NB4 (cell line): Measurements from ENCODE around the gene TXNDC8.

ENCODE experiments used
- DNase-seq: peaks from one replicate; pipeline ENCODE4 v3.0.0; 2010; ENCODE audit warnings: low read depth
- H3K4me3 ChIP-seq: one replicate; pipeline ENCODE4 v1.5.1; 2011; ENCODE audit warnings: mild to moderate bottlenecking, low read depth, low read length, moderate library complexity
- MAX ChIP-seq: IDR thresholded peaks from 2 replicates; pipeline ENCODE4 v1.6.1; 2011; ENCODE audit warnings: low read depth, low read length
- MYC ChIP-seq: IDR thresholded peaks from 2 replicates; pipeline ENCODE4 v1.6.1; 2011; ENCODE audit warnings: low read depth, low read length
- POLR2A ChIP-seq: IDR thresholded peaks from 2 replicates; pipeline ENCODE4 v1.6.1; 2011; ENCODE audit warnings: mild to moderate bottlenecking; ENCODE audit not compliant: insufficient read length; ENCODE audit errors: extremely low read depth
- TF ChIP-seq, protein P1 (sequence below): IDR thresholded peaks from one replicate; pipeline ENCODE4 v1.5.1; 2012; ENCODE audit warnings: low read depth, low read length

TXNDC8 gene

DNA sequence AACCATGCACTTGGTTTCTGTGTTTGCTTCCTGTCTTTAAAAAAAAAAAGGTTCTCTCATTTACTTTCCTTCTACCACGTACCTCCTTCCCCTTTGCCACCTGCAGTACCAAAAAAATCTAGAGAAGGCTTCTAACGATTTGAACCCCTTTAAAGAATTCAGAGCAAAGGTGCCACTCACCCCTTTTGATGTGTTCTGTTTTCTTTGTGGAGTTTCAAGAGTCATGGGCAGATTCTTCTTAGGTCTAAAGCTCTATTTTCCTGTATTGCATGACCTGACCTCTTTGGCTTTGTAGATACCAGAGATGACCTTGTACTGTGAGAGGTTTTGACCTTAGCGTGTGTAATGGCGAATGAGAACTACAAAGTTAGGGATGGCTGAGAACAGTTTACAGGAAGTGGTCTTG lies 29.0 kb downstream of the TXNDC8 start:
- DNase-seq = no peak
- no peak overlapping the region for H3K4me3 ChIP-seq
- TF ChIP-seq MAX (no peak), MYC (no peak), POLR2A (no peak)
- TF ChIP-seq, protein P1, sequence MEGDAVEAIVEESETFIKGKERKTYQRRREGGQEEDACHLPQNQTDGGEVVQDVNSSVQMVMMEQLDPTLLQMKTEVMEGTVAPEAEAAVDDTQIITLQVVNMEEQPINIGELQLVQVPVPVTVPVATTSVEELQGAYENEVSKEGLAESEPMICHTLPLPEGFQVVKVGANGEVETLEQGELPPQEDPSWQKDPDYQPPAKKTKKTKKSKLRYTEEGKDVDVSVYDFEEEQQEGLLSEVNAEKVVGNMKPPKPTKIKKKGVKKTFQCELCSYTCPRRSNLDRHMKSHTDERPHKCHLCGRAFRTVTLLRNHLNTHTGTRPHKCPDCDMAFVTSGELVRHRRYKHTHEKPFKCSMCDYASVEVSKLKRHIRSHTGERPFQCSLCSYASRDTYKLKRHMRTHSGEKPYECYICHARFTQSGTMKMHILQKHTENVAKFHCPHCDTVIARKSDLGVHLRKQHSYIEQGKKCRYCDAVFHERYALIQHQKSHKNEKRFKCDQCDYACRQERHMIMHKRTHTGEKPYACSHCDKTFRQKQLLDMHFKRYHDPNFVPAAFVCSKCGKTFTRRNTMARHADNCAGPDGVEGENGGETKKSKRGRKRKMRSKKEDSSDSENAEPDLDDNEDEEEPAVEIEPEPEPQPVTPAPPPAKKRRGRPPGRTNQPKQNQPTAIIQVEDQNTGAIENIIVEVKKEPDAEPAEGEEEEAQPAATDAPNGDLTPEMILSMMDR = no peak

GRCh38 chr9:110307191-110307590 lies 30.5 kb downstream of the TXNDC8 start:
- no peak for DNase-seq
- TF ChIP-seq, protein P1 = no peak
- TF ChIP-seq POLR2A (no peak), MAX (no peak), MYC (no peak)
- no peak overlapping the region for H3K4me3 ChIP-seq

- H3K4me3 ChIP-seq = no peak overlapping the region
- DNase-seq = peak; percentile 77
Measured at GRCh38 chr9:110303133-110303532, 34.5 kb downstream of the TXNDC8 start.

DNA sequence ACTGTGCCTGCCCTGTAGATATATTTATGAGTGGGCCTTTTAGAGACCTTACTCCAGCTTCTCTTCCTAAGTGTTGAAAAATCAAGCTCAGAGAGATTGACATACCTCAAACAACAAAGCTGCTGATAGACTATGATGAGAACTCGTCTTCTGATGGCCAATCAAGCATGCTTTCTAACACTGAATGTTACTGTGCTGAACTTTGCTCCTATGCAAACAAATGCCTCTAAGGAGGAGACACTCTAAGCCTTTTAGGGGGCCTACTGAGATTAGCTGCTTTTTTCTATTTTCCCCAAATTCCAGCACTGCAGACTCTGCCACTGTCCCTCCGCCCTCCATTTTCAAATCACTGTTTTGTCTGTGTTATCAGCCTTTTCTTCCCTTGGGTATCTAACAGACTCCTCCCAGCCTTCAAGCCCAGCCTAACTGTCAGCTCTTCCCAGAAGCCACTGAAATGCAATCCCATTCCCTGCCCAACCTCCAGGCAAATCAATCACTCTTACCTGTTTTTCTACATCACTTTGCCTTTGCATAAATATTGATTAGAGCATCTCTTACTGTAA lies 39.5 kb downstream of the TXNDC8 start:
- H3K4me3 ChIP-seq = no peak overlapping the region
- DNase-seq = no peak

More at GRCh38 chr9:110303133-110303532, 34.5 kb downstream of the TXNDC8 start:
- TF ChIP-seq POLR2A (no peak), MYC (no peak), MAX (no peak)
- TF ChIP-seq, protein P1 = no peak

DNA sequence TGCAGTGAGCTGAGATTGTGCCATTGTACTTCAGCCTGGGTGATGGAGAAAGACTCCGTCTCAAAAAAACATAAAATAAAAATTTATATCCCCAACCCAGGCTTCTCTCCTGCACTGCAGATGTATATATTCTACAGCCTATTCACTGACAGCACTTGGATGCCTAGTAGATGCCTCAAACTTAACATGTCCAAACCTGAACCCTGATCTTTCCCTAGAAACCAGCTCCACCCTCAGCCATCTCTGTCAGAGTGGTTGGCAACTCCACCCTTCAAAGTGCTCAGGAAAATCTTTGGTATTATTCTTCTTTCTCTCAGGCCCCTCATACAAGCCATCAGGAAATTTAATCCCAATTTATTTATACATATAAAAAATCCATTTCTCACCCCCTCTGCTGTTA lies 44.4 kb downstream of the TXNDC8 start:
- no peak overlapping the region for H3K4me3 ChIP-seq
- TF ChIP-seq MYC = no peak
- no peak for TF ChIP-seq POLR2A
- TF ChIP-seq, protein P1 = no peak
- no peak for TF ChIP-seq MAX
- no peak for DNase-seq

More for the DNA sequence above, 39.5 kb downstream of the TXNDC8 start:
- TF ChIP-seq, protein P1 = no peak
- TF ChIP-seq MYC = no peak
- no peak for TF ChIP-seq POLR2A
- TF ChIP-seq MAX = no peak
